Hepatocyte (in vitro differentiated cells): ENCODE measurements around the gene CACHD1. TPM values are rescaled to one million over a fixed set of nuclear protein-coding genes. Genes with fewer than 3 reads are reported as not detected.

Experiments
- DNase-seq: peaks from one replicate; pipeline ENCODE4 v3.0.0-alpha.2; 2016; ENCODE audit warnings: low spot score
- H2AFZ ChIP-seq: fragments of 200-600 bp; sonication (generic); 2 replicates; pipeline ENCODE4 v1.6.0; 2016; ENCODE audit warnings: antibody characterized with exemption, mild to moderate bottlenecking
- H3K27ac ChIP-seq: fragments of 200-600 bp; sonication (generic); 2 replicates; pipeline ENCODE4 v1.5.1; 2016; ENCODE audit warnings: mild to moderate bottlenecking
- H3K27me3 ChIP-seq: fragments of 200-600 bp; sonication (generic); 2 replicates; pipeline ENCODE4 v1.6.1; 2016
- H3K36me3 ChIP-seq: fragments of 200-600 bp; sonication (generic); replicated peaks from 2 replicates; pipeline ENCODE4 v1.5.1; 2016; ENCODE audit warnings: low read depth; ENCODE audit not compliant: insufficient read depth
- H3K4me1 ChIP-seq: fragments of 200-600 bp; sonication (generic); 2 replicates; pipeline ENCODE4 v1.5.1; 2016; ENCODE audit warnings: mild to moderate bottlenecking, moderate library complexity; ENCODE audit not compliant: insufficient read depth
- H3K4me2 ChIP-seq: fragments of 200-600 bp; sonication (generic); 2 replicates; pipeline ENCODE4 v1.6.0; 2016
- H3K4me3 ChIP-seq: fragments of 200-600 bp; sonication (generic); 2 replicates; pipeline ENCODE4 v1.5.1; 2016; ENCODE audit warnings: mild to moderate bottlenecking
- H3K79me2 ChIP-seq: fragments of 200-600 bp; sonication (generic); 2 replicates; pipeline ENCODE4 v1.6.0; 2017; ENCODE audit warnings: mild to moderate bottlenecking
- H3K9me2 ChIP-seq: fragments of 200-600 bp; sonication (generic); replicated peaks from 2 replicates; pipeline ENCODE4 v1.6.0; 2017; ENCODE audit warnings: mild to moderate bottlenecking; ENCODE audit not compliant: insufficient read depth
- H3K9me3 ChIP-seq: fragments of 200-600 bp; sonication (generic); 2 replicates; pipeline ENCODE4 v1.5.1; 2016; ENCODE audit warnings: low read depth, mild to moderate bottlenecking
- H4K20me1 ChIP-seq: fragments of 200-600 bp; sonication (generic); 2 replicates; pipeline ENCODE4 v1.6.0; 2016; ENCODE audit warnings: mild to moderate bottlenecking; ENCODE audit not compliant: insufficient read depth, poor library complexity, severe bottlenecking
- CTCF ChIP-seq: fragments of 200-600 bp; sonication (generic); IDR thresholded peaks from 2 replicates; pipeline ENCODE4 v1.5.1; 2016; ENCODE audit warnings: antibody characterized with exemption, mild to moderate bottlenecking; ENCODE audit not compliant: poor library complexity
- EZH2 ChIP-seq: fragments of 200-600 bp; sonication (generic); IDR thresholded peaks from 2 replicates; pipeline ENCODE4 v1.6.1; 2016; ENCODE audit warnings: antibody characterized with exemption, mild to moderate bottlenecking, borderline replicate concordance
- EZH2phosphoT487 ChIP-seq: fragments of 200-600 bp; sonication (generic); IDR thresholded peaks from one replicate; pipeline ENCODE4 v1.6.1; 2018; ENCODE audit warnings: antibody characterized with exemption, mild to moderate bottlenecking, low read depth, moderate library complexity; ENCODE audit not compliant: unreplicated experiment, severe bottlenecking
- WGBS: methylation state at CpG from one replicate; pipeline ENCODE4 v1.1.6; 2016; ENCODE audit warnings: low lambda C conversion rate; ENCODE audit errors: missing lambda C conversion rate; 5-methylcytosine and 5-hydroxymethylcytosine counted together
- polyA plus RNA-seq: library from polyadenylated mRNA; unstranded; fragments of >200 nt; fragmentation: Nextera tagmentation; extraction: Ambion mirVana; gene quantifications from 2 replicates; pipeline ENCODE4 v1.2.1, GENCODE V29; 2016
- total RNA-seq: library from RNA; depleted of rRNA; stranded (reverse); fragments of >200 nt; gene quantifications from 2 replicates; pipeline ENCODE4 v1.2.3, GENCODE V29; 2014

Gene CACHD1
- total and polyA plus RNA-seq, 2 experiments from 2014 or later, result 23.8 to 39.7 TPM

- no peaks in the 10 kb centered on the region for H3K9me3 ChIP-seq
- H3K79me2 ChIP-seq, result peaks cover 76% of the 10 kb centered on the region
- H3K4me1 ChIP-seq, result peaks cover 35% of the 10 kb centered on the region
- no peaks in the 10 kb centered on the region for H3K9me2 ChIP-seq
- peaks cover 17% of the 10 kb centered on the region for H4K20me1 ChIP-seq
- no peaks in the 10 kb centered on the region for H3K36me3 ChIP-seq
- no peak for DNase-seq
- no peak overlapping the region for H2AFZ ChIP-seq
- TF ChIP-seq EZH2 (no peak), CTCF (no peak), EZH2phosphoT487 (no peak)
- 44% methylated on average over 1 of the region's 1 CpG for WGBS
- peak overlapping the region; percentile 90 for H3K4me2 ChIP-seq
- H3K27me3 ChIP-seq, result no peaks in the 10 kb centered on the region
- H3K4me3 ChIP-seq, result peak overlapping the region; percentile 93
- peak overlapping the region; percentile 94 for H3K27ac ChIP-seq
Measured at GRCh38 chr1:64473367-64473766, 3.4 kb downstream of the CACHD1 start.

DNA sequence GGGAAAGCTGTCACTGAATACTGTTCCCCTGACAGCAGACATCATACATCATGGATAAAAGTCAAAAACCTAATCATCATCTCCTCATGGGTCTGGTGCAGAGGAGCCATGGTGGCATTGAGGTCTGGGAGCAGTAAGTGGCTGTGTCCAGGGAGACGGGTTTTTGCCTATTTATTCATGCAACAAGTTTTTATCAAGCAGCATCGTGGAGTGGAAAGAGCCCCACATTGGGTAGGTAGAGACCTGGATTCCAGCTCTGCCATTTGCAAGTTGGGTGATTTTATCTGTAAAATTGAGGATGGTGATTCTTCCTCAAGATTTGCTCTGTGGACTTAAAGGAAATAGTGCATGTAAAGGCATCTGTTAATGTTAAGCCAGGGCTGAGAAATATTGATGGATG is 4.2 kb downstream of the CACHD1 start:
- Histone ChIP-seq H3K9me2 (no peaks in the 10 kb centered on the region), H3K27me3 (no peaks in the 10 kb centered on the region), H3K27ac (peak overlapping the region; percentile 46), H4K20me1 (peaks cover 20% of the 10 kb centered on the region), H3K4me1 (peaks cover 42% of the 10 kb centered on the region), H3K9me3 (no peaks in the 10 kb centered on the region), H3K4me3 (no peak overlapping the region), H2AFZ (no peak overlapping the region), H3K36me3 (no peaks in the 10 kb centered on the region), H3K4me2 (peak overlapping the region; percentile 90), H3K79me2 (peaks cover 84% of the 10 kb centered on the region)
- 60% methylated on average over 2 of the region's 2 CpGs for WGBS
- no peak for DNase-seq
- TF ChIP-seq EZH2phosphoT487 (no peak), EZH2 (no peak), CTCF (no peak)

- H3K79me2 ChIP-seq, result peaks cover 91% of the 10 kb centered on the region
- H3K27me3 ChIP-seq, result no peaks in the 10 kb centered on the region
- peak overlapping the region; percentile 46 for H3K27ac ChIP-seq
- TF ChIP-seq CTCF (no peak), EZH2phosphoT487 (no peak), EZH2 (no peak)
- peaks cover 42% of the 10 kb centered on the region for H3K4me1 ChIP-seq
- H3K9me3 ChIP-seq, result no peaks in the 10 kb centered on the region
- H3K9me2 ChIP-seq, result no peaks in the 10 kb centered on the region
- no peaks in the 10 kb centered on the region for H3K36me3 ChIP-seq
- H3K4me2 ChIP-seq, result peak overlapping the region; percentile 90
- H4K20me1 ChIP-seq, result peaks cover 26% of the 10 kb centered on the region
- peak; percentile 44 for DNase-seq
- H3K4me3 ChIP-seq, result no peak overlapping the region
- 41% methylated on average over 2 of the region's 2 CpGs for WGBS
- no peak overlapping the region for H2AFZ ChIP-seq
Measured at GRCh38 chr1:64474665-64475439, 4.9 kb downstream of the CACHD1 start.
